ENCODE results near the gene ALAS1.

DNA sequence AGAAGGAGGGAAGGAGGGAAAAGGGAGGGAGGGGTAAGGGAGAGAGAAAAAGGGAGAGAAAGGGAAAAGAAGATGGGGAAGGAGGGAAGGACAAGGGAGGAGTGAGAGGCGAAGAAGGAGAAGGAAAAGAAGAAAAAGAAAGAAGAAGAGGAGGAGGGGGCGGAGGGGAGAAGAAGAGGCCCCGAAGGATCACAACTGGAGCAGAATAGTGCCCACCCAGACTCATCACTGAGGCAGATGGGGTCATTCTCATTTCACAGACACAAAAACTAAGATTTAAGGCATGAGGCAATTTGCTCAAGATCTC lies 2.7 kb upstream of the ALAS1 start:
- TF ChIP-seq POLR2A (IDR thresholded peaks at IDR 0.05) (no peak), EP300 (IDR thresholded peaks at IDR 0.05) (no peak), POLR2AphosphoS5 (IDR thresholded peaks at IDR 0.05) (no peak)
- TF ChIP-seq, protein P1, sequence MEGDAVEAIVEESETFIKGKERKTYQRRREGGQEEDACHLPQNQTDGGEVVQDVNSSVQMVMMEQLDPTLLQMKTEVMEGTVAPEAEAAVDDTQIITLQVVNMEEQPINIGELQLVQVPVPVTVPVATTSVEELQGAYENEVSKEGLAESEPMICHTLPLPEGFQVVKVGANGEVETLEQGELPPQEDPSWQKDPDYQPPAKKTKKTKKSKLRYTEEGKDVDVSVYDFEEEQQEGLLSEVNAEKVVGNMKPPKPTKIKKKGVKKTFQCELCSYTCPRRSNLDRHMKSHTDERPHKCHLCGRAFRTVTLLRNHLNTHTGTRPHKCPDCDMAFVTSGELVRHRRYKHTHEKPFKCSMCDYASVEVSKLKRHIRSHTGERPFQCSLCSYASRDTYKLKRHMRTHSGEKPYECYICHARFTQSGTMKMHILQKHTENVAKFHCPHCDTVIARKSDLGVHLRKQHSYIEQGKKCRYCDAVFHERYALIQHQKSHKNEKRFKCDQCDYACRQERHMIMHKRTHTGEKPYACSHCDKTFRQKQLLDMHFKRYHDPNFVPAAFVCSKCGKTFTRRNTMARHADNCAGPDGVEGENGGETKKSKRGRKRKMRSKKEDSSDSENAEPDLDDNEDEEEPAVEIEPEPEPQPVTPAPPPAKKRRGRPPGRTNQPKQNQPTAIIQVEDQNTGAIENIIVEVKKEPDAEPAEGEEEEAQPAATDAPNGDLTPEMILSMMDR (IDR thresholded peaks at IDR 0.05), result no peak

Data from gastroesophageal sphincter (tissue), 3 donors.